Activated B cell treated with CpG ODN at 0.5 μM for 24 hours (primary cell): ENCODE measurements around the gene CIT. TPM values are rescaled to one million over a fixed set of nuclear protein-coding genes. Genes with fewer than 3 reads are reported as not detected.
"Not testable (repeated sequence)": the region's sequence is repeated elsewhere in the genome, so short reads cannot be mapped to it uniquely, and the experiment has no call there.

Experiments
- ATAC-seq: fragments of 200-7000 bp; cut with Tn5 transposase; one replicate; pipeline ENCODE4 v1.10.0; 2021; ENCODE audit warnings: low read depth, mild to moderate bottlenecking, moderate library complexity
- CTCF ChIA-PET: fragments of 350-600 bp; sonication (Branson Sonifier 250); formaldehyde crosslinking; loops from one replicate; lab custom pipeline; 2021; ENCODE audit warnings: antibody characterized with exemption; lab: Charles Lee
- POLR2A ChIA-PET: fragments of 350-600 bp; sonication (Branson Sonifier 250); formaldehyde crosslinking; loops from one replicate; lab custom pipeline; 2021; ENCODE audit warnings: antibody characterized with exemption; lab: Charles Lee
- DNase-seq: peaks from one replicate; pipeline ENCODE4 v3.0.0; 2022
- H3K27ac Mint-ChIP-seq: one replicate; pipeline ENCODE4 v1.8.0; 2020; ENCODE audit warnings: mixed read lengths
- H3K27me3 Mint-ChIP-seq: one replicate; pipeline ENCODE4 v1.8.0; 2021; ENCODE audit warnings: mixed read lengths
- H3K36me3 Mint-ChIP-seq: one replicate; pipeline ENCODE4 v1.8.0; 2021; ENCODE audit warnings: low read depth, mixed read lengths
- H3K4me1 Mint-ChIP-seq: one replicate; pipeline ENCODE4 v1.8.0; 2021; ENCODE audit warnings: mixed read lengths
- H3K4me3 Mint-ChIP-seq: one replicate; pipeline ENCODE4 v1.8.0; 2020; ENCODE audit warnings: mild to moderate bottlenecking, mixed read lengths
- H3K9me3 Mint-ChIP-seq: one replicate; pipeline ENCODE4 v1.8.0; 2020; ENCODE audit warnings: mixed read lengths
- intact Hi-C: fragments of 100-400 bp; cut with micrococcal nuclease; formaldehyde crosslinking; loops from one replicate; pipeline ENCODE4 v1.15.1; 2024
- total RNA-seq: library from RNA; stranded (reverse); gene quantifications from 2 replicates; pipeline ENCODE4 v1.2.3, GENCODE V29; 2022
- TF ChIP-seq, protein P1 (sequence below): fragments of 200-600 bp; IDR thresholded peaks from one replicate; pipeline ENCODE4 v1.8.0; 2022; ENCODE audit warnings: antibody characterized with exemption, mild to moderate bottlenecking

Gene CIT
- total RNA-seq, 1 donor from 2014 or later, result 6.1 TPM

DNA sequence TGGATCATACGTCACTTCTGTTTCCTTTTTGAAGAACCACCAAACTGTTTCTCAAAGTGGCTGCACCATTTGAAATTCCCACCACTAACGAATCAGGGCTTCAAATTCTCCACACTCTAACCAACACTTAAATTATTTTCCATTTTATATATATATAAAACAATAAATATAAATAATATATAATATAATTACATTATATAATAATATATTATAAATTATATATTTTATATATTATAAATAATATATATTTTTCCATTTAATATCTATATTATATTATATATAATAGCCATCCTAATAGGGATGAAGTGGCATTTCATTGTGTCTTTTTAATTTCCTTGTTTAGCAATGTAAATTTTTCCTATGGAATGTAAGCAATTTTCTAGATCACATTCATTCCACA, 24.6 kb upstream of the CIT start:
- no peaks in the 10 kb centered on the region for H3K27me3 Mint-ChIP-seq
- POLR2A ChIA-PET, result no interaction called here
- no peak overlapping the region for H3K4me3 Mint-ChIP-seq
- CTCF ChIA-PET, result no interaction called here
- H3K27ac Mint-ChIP-seq, result no peak overlapping the region
- intact Hi-C loops, result loop anchor here (1.0 to 2.0 kb wide), 2 partner anchors 24 to 243 kb away; partner anchors contain the start of gene CIT
- ATAC-seq, result no peak
- no peaks in the 10 kb centered on the region for H3K9me3 Mint-ChIP-seq
- peaks cover 4% of the 10 kb centered on the region for H3K4me1 Mint-ChIP-seq
- DNase-seq, result no peak
- no peaks in the 10 kb centered on the region for H3K36me3 Mint-ChIP-seq
- TF ChIP-seq, protein P1, sequence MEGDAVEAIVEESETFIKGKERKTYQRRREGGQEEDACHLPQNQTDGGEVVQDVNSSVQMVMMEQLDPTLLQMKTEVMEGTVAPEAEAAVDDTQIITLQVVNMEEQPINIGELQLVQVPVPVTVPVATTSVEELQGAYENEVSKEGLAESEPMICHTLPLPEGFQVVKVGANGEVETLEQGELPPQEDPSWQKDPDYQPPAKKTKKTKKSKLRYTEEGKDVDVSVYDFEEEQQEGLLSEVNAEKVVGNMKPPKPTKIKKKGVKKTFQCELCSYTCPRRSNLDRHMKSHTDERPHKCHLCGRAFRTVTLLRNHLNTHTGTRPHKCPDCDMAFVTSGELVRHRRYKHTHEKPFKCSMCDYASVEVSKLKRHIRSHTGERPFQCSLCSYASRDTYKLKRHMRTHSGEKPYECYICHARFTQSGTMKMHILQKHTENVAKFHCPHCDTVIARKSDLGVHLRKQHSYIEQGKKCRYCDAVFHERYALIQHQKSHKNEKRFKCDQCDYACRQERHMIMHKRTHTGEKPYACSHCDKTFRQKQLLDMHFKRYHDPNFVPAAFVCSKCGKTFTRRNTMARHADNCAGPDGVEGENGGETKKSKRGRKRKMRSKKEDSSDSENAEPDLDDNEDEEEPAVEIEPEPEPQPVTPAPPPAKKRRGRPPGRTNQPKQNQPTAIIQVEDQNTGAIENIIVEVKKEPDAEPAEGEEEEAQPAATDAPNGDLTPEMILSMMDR, result no peak

DNA sequence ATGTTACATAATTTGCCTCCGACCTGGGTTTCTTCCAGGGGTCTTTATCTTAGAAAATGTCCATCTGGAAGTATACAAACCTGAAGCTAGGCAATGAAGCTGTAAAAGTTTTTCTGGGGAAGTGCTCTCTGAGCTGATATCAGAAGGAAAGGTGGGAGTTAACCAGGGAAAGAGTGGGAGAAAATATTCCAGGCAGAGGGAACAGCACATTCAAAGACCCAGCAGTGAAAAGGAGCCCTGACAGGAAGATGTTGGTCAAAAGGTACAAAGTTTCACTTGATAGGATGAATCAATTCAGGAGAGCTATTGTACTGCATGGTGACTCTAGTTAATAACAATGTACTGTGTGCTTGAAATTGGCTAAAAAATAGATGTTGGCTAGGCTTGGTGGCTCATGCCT, 17.8 kb upstream of the CIT start:
- peaks cover 2% of the 10 kb centered on the region for H3K9me3 Mint-ChIP-seq
- H3K4me3 Mint-ChIP-seq, result no peak overlapping the region
- H3K27me3 Mint-ChIP-seq, result peaks cover 2% of the 10 kb centered on the region
- ChIA-PET POLR2A (no interaction called here), CTCF (no interaction called here)
- TF ChIP-seq, protein P1, result no peak
- H3K4me1 Mint-ChIP-seq, result no peaks in the 10 kb centered on the region
- intact Hi-C loops, result no loop called here
- no peak overlapping the region for H3K27ac Mint-ChIP-seq
- no peak for DNase-seq
- no peak for ATAC-seq
- H3K36me3 Mint-ChIP-seq, result no peaks in the 10 kb centered on the region

DNA sequence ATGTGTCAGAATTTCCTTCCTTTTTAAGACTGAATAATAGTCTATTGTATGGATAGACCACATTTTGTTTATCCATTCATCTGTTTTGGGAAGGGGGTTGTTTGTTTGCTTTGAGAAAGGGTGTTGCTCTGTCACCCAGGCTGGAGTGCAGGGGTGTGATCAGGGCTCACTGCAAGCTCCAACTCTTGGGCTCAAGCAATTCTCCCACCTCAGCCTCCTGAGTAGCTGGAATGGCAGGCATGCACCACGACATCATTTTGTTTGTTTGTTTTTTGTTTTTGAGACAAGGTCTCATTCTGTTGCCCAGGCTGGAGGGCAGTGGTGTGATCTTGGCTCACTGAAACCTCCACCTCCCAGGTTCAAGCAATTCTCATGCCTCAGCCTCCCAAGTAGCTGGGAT, 15.5 kb upstream of the CIT start:
- ATAC-seq, H3K4me3 Mint-ChIP-seq, intact Hi-C loops, H3K36me3 Mint-ChIP-seq, H3K4me1 Mint-ChIP-seq, H3K9me3 Mint-ChIP-seq, H3K27me3 Mint-ChIP-seq, DNase-seq, POLR2A ChIA-PET, CTCF ChIA-PET, H3K27ac Mint-ChIP-seq: not testable (repeated sequence)

DNA sequence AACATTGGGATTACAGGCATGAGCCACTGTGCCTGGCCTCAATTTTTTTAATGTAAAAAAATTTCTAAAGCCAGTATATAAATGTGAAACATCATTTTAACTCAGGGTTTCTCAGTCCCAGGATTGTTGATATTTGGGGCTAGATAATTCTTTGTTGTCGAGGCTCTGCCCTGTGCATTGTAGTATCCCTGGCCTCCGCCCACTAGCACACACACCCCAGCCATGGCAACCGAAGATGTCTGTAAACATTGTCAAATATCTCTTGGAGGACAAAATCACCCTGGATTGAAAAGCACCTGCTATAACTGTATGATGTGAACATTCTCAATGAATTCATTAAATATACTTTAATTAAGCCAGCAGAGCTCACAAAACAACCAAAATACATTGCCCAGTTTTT, 8.4 kb upstream of the CIT start:
- H3K4me1 Mint-ChIP-seq, result no peaks in the 10 kb centered on the region
- H3K4me3 Mint-ChIP-seq, result no peak overlapping the region
- no peak overlapping the region for H3K27ac Mint-ChIP-seq
- TF ChIP-seq, protein P1, result no peak
- POLR2A ChIA-PET, result no interaction called here
- ATAC-seq (no peak), DNase-seq (no peak)
- intact Hi-C loops, result no loop called here
- H3K27me3 Mint-ChIP-seq, result peaks cover 15% of the 10 kb centered on the region
- no peaks in the 10 kb centered on the region for H3K9me3 Mint-ChIP-seq
- no peaks in the 10 kb centered on the region for H3K36me3 Mint-ChIP-seq
- CTCF ChIA-PET, result no interaction called here

DNA sequence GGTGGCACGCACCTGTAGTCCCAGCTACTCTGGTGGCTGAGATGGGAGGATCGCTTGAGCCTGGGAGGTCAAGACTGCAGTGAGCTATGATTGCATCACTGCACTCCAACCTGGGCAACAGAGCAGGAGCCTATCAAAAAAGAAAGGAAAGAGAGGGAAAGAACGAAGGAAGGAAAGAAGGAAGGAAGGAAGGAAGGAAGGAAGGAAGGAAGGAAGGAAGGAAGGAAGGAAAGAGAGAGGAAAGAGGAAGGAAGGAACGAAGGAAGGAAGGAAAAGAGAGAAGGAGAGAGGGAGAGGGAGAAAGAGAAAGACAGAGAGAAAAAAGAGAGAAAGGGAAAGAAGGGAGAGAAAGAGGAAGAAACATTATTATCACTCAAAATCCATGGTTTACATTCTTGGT, 6.7 kb upstream of the CIT start:
- POLR2A ChIA-PET, ATAC-seq, H3K9me3 Mint-ChIP-seq, H3K27ac Mint-ChIP-seq, H3K4me1 Mint-ChIP-seq, intact Hi-C loops, DNase-seq, CTCF ChIA-PET, H3K36me3 Mint-ChIP-seq, H3K4me3 Mint-ChIP-seq: not testable (repeated sequence)
- H3K27me3 Mint-ChIP-seq, result peaks cover 15% of the 10 kb centered on the region

DNA sequence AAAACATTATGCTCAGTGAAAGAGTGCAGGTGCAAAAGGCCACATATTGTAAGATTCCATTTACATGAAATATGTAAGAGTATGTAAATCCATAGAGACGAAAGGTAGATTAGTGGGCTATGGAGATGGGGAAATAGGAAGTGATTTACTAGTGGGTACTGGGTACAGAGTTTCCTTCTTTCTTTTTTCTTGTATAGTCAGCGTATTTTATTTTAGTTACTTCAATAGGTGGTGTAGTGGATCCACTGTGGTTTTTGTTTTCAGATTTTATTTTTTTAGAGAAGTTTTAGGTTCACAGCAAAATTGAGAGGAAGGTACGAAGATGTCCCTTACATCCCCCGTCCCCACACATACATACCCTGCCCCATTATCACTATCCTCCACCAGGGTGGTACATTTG, 6.1 kb upstream of the CIT start:
- no peak overlapping the region for H3K27ac Mint-ChIP-seq
- ChIA-PET CTCF (no interaction called here), POLR2A (no interaction called here)
- H3K4me1 Mint-ChIP-seq, result no peaks in the 10 kb centered on the region
- H3K27me3 Mint-ChIP-seq, result peaks cover 17% of the 10 kb centered on the region
- no peaks in the 10 kb centered on the region for H3K36me3 Mint-ChIP-seq
- intact Hi-C loops, result no loop called here
- ATAC-seq, result no peak
- no peaks in the 10 kb centered on the region for H3K9me3 Mint-ChIP-seq
- TF ChIP-seq, protein P1, result no peak
- DNase-seq, result no peak
- no peak overlapping the region for H3K4me3 Mint-ChIP-seq
